ENCODE results near the gene C11orf21. TPM values are rescaled to one million over a fixed set of nuclear protein-coding genes. Genes with fewer than 3 reads are reported as not detected.
A peak's percentile ranks its signal among the peaks of the same experiment; 100 is the strongest.

The C11orf21 gene
- total RNA-seq, 1 experiment from 2014 or later: 0.11 TPM

- no peak for DNase-seq (ENCODE audit: low read depth)
Measured at GRCh38 chr11:2308713-2309112, 7.0 kb upstream of the C11orf21 start.

- no peak for DNase-seq (ENCODE audit: low read depth)
Measured at GRCh38 chr11:2307501-2308331, 6.0 kb upstream of the C11orf21 start.

DNA sequence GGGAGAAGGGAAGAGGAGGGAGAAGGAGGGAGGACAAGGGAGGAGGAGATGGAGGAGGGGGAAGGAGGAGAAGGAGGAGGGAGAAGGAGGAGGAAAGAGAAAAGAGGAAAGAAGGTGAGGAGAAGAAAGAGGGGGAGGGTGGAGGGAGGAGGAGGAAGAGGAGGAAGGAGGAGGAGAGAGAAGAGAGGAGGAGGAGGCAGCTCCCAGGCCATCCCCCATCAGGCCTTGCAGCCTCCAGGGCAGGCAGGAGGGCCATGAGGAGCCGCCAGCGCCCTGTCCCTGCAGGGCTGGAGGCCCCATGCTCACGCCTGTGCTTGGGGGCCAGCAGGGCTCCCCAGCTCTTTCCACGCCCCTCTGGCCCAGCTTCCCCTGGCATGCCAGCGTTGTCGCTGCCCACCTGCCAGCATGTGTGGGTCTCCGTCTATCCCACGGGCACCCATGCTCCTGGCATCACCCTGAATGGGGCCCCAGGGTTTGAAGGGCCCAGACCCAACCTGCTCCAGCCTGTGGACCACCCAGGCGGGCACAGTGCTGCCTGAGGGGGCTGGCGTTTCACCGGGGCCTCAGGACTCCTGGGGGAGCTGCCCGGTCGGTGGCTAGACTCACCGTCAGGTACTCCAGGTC lies 5.3 kb upstream of the C11orf21 start:
- no peak for DNase-seq (ENCODE audit: low read depth)

DNA sequence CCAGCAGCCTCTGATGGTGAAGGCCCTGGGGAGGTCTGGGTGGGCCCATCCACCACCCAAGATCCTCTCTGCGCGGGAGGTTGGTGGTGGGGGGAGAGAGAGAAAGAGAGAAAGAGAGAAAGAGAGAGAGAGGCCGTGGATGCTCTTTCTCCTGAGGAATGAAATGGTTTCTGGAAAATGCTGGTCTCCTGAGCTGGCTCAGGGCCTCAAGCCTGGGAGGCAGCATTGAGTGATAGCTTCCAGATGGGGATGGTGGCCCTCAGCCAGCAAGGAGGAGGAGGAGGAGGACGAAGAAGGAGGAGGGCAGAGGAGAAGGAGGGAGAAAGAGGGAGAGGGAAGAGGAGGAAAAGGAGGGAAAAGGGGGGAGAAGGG lies 4.7 kb upstream of the C11orf21 start:
- DNase-seq (ENCODE audit: low read depth): peak; percentile 52

- no peak for DNase-seq (ENCODE audit: low read depth)
Measured at GRCh38 chr11:2305788-2306451, 4.2 kb upstream of the C11orf21 start.

GRCh38 chr11:2305140-2305778 lies 3.5 kb upstream of the C11orf21 start:
- peak; percentile 70 for DNase-seq (ENCODE audit: low read depth)

DNA sequence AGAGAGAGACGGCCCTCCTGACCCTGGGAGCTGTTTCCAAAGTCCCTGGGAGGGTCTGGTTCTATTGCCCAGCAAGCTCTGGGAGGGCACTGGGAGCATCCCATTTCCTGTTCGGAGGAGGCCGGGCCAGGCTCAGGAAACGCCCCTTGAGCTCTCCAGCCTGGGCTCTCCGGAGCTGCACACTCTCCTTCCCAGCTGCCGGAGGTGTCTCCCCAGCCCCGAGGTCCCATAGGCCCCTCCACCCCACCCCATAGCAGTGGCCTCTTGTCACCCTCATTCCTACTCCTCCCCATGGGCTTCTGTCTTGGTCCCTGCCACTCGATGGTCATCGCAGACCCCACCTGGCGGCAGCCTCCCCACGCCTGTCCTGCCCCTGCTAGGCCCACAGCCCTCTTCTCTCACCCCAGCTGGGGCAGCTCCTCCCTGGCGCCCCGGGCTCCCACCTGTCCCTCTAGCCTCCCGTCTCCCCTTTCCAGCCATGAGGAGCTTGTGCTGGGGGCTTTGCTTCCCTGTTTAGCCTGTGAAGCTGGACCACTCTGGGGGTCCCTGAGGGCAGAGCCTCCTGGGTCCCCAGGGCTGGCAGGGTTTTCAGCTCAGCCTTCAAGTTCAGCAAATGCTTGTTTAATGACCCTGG lies 2.9 kb upstream of the C11orf21 start:
- DNase-seq (ENCODE audit: low read depth): no peak

GRCh38 chr11:2303627-2304505 lies 2.1 kb upstream of the C11orf21 start:
- DNase-seq (ENCODE audit: low read depth): no peak

DNA sequence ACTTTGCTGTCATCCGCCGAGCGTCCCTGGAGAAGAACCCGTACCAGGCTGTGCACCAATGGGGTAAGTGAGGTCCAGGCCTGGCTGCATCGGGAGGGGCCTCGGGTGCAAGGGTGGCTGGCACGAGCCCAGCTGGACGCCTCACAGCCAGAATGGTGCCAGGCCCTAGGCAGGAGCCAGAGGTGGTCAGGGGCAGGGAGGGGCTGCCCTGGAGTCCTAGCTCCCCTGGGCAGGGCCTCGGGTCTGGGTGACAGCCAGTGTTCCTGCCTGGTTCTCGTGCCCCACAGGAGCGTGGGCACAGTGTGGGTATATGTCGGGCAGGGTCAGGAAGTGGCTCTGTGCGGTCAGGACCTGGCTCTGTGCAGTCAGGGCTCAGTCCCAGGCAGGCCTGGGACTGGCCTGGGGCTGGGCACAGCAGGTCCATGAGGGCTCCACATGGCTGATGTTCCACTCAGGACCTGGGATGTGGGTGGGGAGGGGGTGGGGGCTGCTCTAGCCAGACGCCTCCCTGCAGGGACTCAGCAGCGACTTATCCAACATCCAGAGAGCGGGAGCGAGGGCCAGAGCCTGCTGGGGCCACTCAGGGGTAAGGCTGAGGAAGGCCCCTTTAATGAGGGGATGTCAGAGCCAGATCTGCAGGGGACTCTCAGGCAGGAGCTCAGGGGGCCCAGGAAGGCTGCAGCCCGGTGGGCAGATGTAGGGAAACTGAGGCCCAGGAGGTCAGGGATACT lies 1.3 kb upstream of the C11orf21 start:
- DNase-seq (ENCODE audit: low read depth): no peak

GRCh38 chr11:2302306-2302895 lies 683 bp upstream of the C11orf21 start:
- DNase-seq (ENCODE audit: low read depth): no peak

DNA sequence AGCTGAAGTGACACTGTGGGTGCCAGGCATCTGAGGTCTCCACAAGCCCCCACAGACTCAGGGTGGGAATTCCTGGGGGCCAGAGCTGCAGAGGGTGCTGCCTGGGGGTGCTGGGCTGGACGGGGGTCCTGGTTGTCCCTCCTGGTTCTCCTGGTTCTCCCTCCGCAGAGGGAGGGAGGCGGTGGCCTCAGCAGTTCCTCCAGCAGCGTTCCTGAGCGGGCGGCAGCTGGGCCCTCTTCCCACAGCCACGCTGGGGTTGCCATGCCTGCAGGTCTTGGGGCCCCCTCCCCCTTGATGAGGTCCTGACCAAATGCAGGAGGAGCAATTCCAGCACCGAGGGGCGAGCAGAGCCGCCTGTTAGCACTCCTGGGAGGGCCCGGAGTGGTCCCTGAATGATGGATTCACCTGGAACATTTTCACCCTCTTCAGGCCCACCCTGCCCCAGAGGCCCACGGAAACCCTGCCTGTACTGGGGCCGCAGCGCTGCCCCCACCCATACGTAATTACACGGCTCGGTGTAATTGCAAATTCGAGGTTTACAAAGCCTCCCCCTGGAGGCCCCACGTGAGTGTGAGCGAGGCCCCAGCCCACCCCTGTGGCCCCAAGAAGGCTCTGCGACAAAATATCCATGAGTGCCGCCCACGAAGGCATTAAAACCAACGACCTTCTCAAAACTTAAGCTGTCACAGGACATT lies 635 bp downstream of the C11orf21 start:
- DNase-seq (ENCODE audit: low read depth): no peak

DNA sequence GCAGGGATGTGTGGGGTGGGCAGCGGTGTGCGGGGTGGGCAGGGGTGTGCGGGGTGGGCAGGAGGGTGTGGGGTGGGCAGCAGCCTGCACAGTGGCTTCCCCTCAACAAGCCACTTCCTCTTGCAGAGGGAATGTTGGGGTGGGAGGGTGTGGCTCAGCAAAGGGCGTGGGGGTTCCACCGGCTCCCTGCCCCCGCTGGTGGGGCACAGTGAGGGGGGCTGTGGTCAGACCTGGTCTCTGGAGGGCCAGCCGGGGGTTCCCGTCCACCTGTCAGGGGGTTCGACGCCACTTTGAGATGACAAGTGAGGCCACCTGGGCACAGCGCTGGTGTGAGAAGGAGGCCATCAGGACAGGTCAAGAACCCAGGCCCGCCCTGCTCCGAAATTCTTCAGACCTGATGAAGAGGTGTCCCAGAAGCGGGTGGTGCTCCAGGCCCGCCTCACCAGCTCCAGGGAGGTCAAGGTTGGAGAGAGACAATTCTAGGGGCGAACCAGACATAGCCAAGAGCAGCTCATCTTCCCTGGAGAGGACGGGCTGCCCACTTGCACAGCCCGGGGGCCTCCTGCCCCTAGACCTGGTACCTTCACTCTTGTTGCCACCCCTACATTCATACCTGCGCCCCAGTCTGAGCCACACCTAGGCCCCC lies 1.3 kb downstream of the C11orf21 start:
- DNase-seq (ENCODE audit: low read depth): no peak

- no peak for DNase-seq (ENCODE audit: low read depth)
Measured at GRCh38 chr11:2299773-2300172, 1.9 kb downstream of the C11orf21 start.

GRCh38 chr11:2298795-2299761 lies 2.6 kb downstream of the C11orf21 start:
- no peak for DNase-seq (ENCODE audit: low read depth)

DNA sequence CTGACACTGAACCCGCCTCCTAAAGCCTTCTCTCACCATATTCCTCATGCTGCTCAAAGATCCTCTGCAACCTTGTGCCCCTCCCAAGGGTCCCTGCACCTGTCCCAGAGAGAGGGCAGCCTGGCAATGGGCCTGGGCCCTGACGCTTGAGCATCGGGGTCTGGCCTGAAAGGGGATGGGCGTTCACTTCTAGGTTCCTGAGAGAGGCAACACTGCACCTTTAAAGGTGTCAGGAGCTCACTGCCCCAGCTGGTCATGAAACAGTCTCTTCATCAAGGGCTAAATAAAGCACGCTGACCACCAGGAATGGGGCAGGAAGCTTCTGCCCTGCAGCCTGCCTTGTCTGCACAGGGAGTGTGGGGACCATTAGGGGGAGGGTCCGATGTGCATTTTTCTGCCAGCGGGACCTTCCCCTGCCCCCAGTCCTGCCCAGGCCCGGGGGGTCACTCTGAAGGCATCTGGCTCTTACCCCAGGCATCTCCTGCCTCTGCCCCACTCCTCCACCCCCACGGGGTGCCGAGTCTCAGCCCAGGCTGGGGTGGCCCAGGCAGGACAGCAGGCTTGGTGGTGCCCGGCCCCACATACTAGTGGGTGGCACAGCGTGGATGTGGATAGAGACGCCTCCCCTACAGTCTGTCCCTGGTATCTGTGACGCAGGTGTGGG lies 3.5 kb downstream of the C11orf21 start:
- no peak for DNase-seq (ENCODE audit: low read depth)

DNA sequence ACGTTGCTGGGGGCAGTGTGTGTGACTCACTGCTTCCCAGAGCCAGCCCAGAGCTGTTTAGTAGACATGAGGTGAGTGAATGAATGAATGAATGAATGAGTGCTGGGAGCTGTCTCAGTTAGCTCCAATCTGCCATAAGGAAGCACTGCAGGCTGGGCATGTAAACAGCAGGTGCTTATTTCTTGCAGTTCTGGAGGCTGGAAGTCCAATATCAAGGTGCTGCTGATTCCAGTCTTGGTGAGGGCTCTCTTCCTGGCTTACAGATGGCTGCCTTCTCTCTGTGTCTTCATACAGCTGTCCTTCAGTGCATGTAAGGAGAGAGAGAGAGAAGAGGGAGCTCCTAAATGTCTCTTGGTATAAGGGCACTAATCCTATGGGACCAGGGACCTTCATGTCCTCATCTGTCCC lies 4.1 kb downstream of the C11orf21 start:
- DNase-seq (ENCODE audit: low read depth): no peak

Data from Daoy (cell line).